Sigmoid colon (tissue), 7 donors: ENCODE measurements around the gene NDUFA6. TPM values are rescaled to one million over a fixed set of nuclear protein-coding genes. Genes with fewer than 3 reads are reported as not detected.
"Not testable (repeated sequence)": the region's sequence is repeated elsewhere in the genome, so short reads cannot be mapped to it uniquely, and the experiment has no call there.

Experiments
- DNase-seq: peaks from one replicate; pipeline ENCODE4 v3.0.0-alpha.2; 2019
- H3K27ac ChIP-seq, 4 donors: fragments of 200-600 bp; sonication (generic); one replicate each; pipeline ENCODE4 v1.5.1; 2016 to 2019; ENCODE audit warnings: mild to moderate bottlenecking in 1 of 4
- H3K27me3 ChIP-seq, 3 donors: fragments of 200-600 bp; sonication (generic); one replicate each; pipeline ENCODE4 v1.5.1; 2019; ENCODE audit warnings: mild to moderate bottlenecking in 1 of 3
- H3K36me3 ChIP-seq, 4 donors: fragments of 200-600 bp; sonication (generic); one replicate each; pipeline ENCODE4 v1.5.1; 2016 to 2019
- H3K4me1 ChIP-seq, 4 donors: fragments of 200-600 bp; sonication (generic); one replicate each; pipeline ENCODE4 v1.5.1; 2017 to 2019
- H3K4me3 ChIP-seq, 4 donors: fragments of 200-600 bp; sonication (generic); one replicate each; pipeline ENCODE4 v1.5.1; 2017 to 2019; ENCODE audit warnings: mild to moderate bottlenecking in 2 of 4, moderate library complexity in 1 of 4
- H3K9me3 ChIP-seq, 4 donors: fragments of 200-600 bp in 3 of 4; sonication (generic) in 3 of 4; one replicate each; pipeline versions ENCODE4 v1.5.1 to v1.6.1; 2013 to 2019
- EP300 ChIP-seq, 4 donors: sonication (generic); formaldehyde crosslinking; IDR thresholded peaks; one replicate each; pipeline ENCODE4 v1.6.1; 2017; ENCODE audit warnings: antibody characterized with exemption in 4 of 4
- POLR2A ChIP-seq, 2 donors: fragments of 450-650 bp; IDR thresholded peaks; one replicate each; pipeline ENCODE4 v1.6.1; 2016; ENCODE audit warnings: antibody characterized with exemption in 2 of 2, mild to moderate bottlenecking in 2 of 2, moderate library complexity in 2 of 2
- POLR2AphosphoS5 ChIP-seq, 4 donors: sonication (generic); formaldehyde crosslinking; IDR thresholded peaks; one replicate each; pipeline ENCODE4 v1.6.1; 2017; ENCODE audit warnings: antibody characterized with exemption in 4 of 4
- WGBS, 2 donors: extraction: QIAGEN DNeasy Blood & Tissue Kit; methylation state at CpG; one replicate each; pipeline ENCODE4 v1.1.7; 2013; 5-methylcytosine and 5-hydroxymethylcytosine counted together
- intact Hi-C: fragments of 100-400 bp; cut with DNase I; formaldehyde crosslinking; loops from one replicate; pipeline ENCODE4 v1.15.1; 2023
- polyA plus RNA-seq, 3 donors: library from polyadenylated mRNA; stranded (reverse); fragments of 200-250 nt; gene quantifications; one replicate each; pipeline ENCODE4 v1.2.3, GENCODE V29; 2013
- total RNA-seq, 4 donors: library from RNA; depleted of rRNA; stranded (reverse); fragments of >200 nt; gene quantifications; one replicate each; pipeline ENCODE4 v1.1.0, GENCODE V29; 2016
- TF ChIP-seq, protein P1 (sequence below), 4 experiments: fragments of 450-650 bp in 3 of 4; fragments of 200-600 bp in 1 of 4; IDR thresholded peaks; one replicate each; pipeline ENCODE4 v1.5.1; 2016 to 2019; ENCODE audit warnings: antibody characterized with exemption in 4 of 4, mild to moderate bottlenecking in 3 of 4, moderate library complexity in 2 of 4
- donor health status: healthy with polysubstance abuse.
- donor health status: Bipolar disorder and iron deficiency.
- donor health status: healthy.

Gene NDUFA6
- total and polyA plus RNA-seq, 7 donors, result 61.8 to 248 (median 104) TPM

DNA sequence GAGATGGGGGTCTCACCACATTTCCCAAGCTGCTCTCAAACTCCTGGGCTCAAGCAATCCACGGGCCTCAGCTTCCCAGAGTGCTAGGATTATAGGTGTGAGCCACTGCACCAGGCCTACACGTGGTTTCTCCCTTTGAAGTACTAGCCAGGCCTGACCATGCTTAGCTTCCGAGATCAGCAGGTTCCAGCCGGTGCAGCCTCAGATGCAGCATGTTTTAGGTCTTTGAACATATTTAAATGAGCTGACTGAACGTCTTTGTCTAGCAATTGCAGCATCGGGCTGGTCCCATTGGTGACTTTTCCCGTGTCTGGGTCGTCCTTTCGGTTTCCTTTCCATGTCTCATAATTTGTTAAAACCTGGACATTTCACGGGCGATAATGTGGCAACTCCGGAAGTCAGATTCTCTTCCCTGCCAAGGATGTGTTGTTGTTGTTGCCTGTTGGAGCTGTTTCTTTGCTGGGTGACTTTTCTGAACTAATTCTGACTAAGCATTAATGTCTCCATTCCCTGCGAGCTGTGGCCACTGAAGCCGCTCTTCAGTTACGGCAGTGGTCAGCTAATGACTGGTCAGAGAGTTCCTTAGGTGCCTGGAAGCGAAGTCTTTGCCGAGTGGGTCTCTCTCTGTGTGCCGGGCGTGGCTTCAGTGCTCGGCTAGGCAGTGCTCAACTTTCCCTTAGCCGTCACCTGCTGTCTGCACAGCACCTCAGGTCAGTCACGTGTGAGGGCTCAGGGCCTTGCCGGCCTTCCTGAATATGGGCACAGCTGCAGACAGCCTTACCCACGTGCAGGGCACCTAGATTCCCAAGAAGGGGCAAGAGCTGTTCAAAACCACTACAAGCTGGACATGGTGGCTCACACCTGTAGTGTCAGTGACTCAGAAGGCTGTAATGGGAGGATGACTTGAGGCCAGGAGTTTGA is 43.8 kb upstream of the NDUFA6 start:
- Histone ChIP-seq H3K36me3 (no peaks in the 10 kb centered on the region), H3K4me1 (no peaks in the 10 kb centered on the region)

DNA sequence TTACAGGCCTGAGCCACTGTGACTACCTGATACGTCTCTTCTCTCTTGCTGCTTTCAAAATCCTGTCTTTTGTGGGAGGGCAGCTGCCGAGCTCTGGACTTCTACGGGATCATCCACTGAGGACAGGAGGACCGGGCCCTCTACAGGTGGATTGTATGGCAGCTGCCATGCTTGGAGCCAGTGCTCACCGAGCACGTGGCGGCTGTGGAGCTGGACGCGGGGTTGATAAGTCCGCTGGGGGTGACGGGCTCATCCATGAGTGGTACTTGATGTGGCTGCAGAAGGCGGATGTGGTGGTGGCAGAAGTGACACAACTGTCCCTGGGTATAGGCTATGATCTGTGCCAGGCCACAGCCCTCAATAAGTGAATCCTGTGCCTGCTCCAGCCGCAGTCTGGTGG is 41.9 kb upstream of the NDUFA6 start:
- TF ChIP-seq POLR2A (IDR thresholded peaks at IDR 0.05) (no peak), EP300 (IDR thresholded peaks at IDR 0.05) (no peak), POLR2AphosphoS5 (IDR thresholded peaks at IDR 0.05) (no peak)
- TF ChIP-seq, protein P1, sequence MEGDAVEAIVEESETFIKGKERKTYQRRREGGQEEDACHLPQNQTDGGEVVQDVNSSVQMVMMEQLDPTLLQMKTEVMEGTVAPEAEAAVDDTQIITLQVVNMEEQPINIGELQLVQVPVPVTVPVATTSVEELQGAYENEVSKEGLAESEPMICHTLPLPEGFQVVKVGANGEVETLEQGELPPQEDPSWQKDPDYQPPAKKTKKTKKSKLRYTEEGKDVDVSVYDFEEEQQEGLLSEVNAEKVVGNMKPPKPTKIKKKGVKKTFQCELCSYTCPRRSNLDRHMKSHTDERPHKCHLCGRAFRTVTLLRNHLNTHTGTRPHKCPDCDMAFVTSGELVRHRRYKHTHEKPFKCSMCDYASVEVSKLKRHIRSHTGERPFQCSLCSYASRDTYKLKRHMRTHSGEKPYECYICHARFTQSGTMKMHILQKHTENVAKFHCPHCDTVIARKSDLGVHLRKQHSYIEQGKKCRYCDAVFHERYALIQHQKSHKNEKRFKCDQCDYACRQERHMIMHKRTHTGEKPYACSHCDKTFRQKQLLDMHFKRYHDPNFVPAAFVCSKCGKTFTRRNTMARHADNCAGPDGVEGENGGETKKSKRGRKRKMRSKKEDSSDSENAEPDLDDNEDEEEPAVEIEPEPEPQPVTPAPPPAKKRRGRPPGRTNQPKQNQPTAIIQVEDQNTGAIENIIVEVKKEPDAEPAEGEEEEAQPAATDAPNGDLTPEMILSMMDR (IDR thresholded peaks at IDR 0.05), result no peak
- H3K4me3 ChIP-seq, result no peak overlapping the region
- H3K9me3 ChIP-seq, result no peaks in the 10 kb centered on the region
- no peak overlapping the region for H3K27ac ChIP-seq
- 78 to 81% methylated on average over 13 of the region's 13 CpGs for WGBS, 2 donors
- no peaks in the 10 kb centered on the region for H3K36me3 ChIP-seq
- no peak for DNase-seq
- no peaks in the 10 kb centered on the region for H3K27me3 ChIP-seq
- intact Hi-C loops, result no loop called here
- H3K4me1 ChIP-seq, result no peaks in the 10 kb centered on the region

More for the DNA sequence above, 43.8 kb upstream of the NDUFA6 start:
- H3K27me3 ChIP-seq, result no peaks in the 10 kb centered on the region
- intact Hi-C loops, result no loop called here
- H3K4me3 ChIP-seq, result no peak overlapping the region
- no peak overlapping the region for H3K27ac ChIP-seq
- no peak for DNase-seq
- WGBS, 2 donors, result 89% methylated on average over 24 of the region's 24 CpGs
- no peaks in the 10 kb centered on the region for H3K9me3 ChIP-seq
- TF ChIP-seq POLR2A (IDR thresholded peaks at IDR 0.05), result no peak
- TF ChIP-seq, protein P1 (IDR thresholded peaks at IDR 0.05), result no peak
- TF ChIP-seq POLR2AphosphoS5 (IDR thresholded peaks at IDR 0.05), result no peak
- TF ChIP-seq EP300 (IDR thresholded peaks at IDR 0.05), result no peak

DNA sequence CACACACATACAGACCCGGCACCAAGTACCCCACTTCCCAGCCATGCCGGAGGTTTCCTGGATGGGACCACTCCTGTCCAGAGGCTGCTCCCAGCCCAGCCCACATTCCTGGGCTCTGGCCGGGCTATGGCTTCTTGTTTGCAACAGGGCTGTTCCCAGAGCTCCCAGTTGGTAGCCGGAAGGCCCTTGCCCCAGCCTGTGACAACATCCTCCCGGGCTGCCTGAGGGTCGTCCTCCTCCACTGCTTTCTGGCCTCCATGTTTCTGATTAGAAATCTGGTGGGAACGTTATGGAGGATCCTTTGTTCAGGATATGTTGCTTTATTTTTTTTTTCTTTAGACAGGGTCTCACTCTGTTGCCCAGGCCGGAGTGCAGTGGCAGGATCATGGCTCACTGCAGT is 41.0 kb upstream of the NDUFA6 start:
- H3K4me3 ChIP-seq, result no peak overlapping the region
- no peaks in the 10 kb centered on the region for H3K36me3 ChIP-seq
- H3K9me3 ChIP-seq, result no peaks in the 10 kb centered on the region
- H3K4me1 ChIP-seq, result no peaks in the 10 kb centered on the region
- TF ChIP-seq EP300 (IDR thresholded peaks at IDR 0.05), result no peak
- TF ChIP-seq POLR2A (IDR thresholded peaks at IDR 0.05), result no peak
- TF ChIP-seq, protein P1 (IDR thresholded peaks at IDR 0.05), result no peak
- no peak for TF ChIP-seq POLR2AphosphoS5 (IDR thresholded peaks at IDR 0.05)
- H3K27ac ChIP-seq, result no peak overlapping the region
- DNase-seq, result no peak
- WGBS, 2 donors, result 79 to 85% methylated on average over 8 of the region's 8 CpGs
- no peaks in the 10 kb centered on the region for H3K27me3 ChIP-seq
- intact Hi-C loops, result no loop called here

DNA sequence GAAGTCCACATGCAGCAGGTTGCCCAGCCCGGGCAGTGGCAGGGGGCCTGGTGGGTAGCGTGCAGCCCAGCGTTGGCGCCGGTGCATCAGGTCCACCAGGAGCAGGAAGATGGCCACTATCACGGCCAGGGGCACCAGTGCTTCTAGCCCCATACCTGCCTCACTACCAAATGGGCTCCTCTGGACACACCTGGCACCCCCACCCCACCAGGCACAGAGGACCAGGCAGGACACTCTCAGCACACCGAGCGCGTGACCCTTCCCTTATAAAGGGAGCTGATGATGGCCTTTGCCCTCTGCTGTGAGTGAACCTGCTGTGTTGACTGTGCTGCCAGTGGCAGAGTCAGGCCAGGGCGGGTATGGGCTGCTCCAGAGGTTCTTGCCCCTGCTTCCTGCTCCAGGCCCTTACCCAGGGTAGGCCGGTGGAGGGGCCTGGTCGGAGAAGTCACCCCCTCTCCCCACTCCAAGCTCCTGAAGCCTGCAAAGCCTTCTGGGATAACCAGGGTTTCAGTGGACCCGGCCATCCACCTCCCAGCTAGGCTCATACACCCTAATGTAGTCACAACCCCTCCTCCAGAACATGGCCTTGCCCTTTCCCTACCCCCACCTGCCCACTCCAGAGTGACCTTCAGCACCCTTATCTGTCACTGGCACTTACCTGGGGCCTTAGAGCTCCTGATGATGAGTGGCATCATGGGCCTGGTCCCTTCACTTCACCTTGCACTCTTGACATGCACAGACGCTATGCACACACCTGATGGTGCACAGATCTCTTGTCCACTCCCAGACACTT is 40.3 kb upstream of the NDUFA6 start, which contains the start of gene CYP2D6:
Gene CYP2D6, minus strand, starts transcription at position 172 of the 793 bp plus-strand sequence. Its CDS starts 19 bp downstream, at position 153.
- DNase-seq, H3K4me1 ChIP-seq, H3K27me3 ChIP-seq, H3K27ac ChIP-seq, H3K9me3 ChIP-seq, intact Hi-C loops, H3K36me3 ChIP-seq, H3K4me3 ChIP-seq: not testable (repeated sequence)
- WGBS, 2 donors, result 59 to 89% methylated on average over 13 of the region's 14 CpGs

DNA sequence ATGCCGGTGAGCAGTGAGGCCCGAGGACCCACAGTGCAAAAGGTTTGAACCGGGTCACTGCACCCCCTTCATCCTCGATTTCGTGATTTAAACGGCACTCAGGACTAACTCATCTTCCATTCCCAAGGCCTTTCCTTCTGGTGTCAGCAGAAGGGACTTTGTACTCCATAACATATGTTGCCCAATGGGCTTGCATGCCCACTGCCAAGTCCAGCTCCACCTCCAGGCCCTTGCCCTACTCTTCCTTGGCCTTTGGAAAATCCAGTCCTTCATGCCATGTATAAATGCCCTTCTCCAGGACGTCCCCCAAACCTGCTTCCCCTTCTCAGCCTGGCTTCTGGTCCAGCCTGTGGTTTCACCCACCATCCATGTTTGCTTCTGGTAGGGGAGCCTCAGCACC is 39.6 kb upstream of the NDUFA6 start:
- H3K27me3 ChIP-seq, H3K27ac ChIP-seq, DNase-seq, H3K4me1 ChIP-seq, H3K4me3 ChIP-seq, H3K36me3 ChIP-seq, intact Hi-C loops, H3K9me3 ChIP-seq: not testable (repeated sequence)
- 0% methylated on average over 1 of the region's 7 CpGs for WGBS, 2 donors

DNA sequence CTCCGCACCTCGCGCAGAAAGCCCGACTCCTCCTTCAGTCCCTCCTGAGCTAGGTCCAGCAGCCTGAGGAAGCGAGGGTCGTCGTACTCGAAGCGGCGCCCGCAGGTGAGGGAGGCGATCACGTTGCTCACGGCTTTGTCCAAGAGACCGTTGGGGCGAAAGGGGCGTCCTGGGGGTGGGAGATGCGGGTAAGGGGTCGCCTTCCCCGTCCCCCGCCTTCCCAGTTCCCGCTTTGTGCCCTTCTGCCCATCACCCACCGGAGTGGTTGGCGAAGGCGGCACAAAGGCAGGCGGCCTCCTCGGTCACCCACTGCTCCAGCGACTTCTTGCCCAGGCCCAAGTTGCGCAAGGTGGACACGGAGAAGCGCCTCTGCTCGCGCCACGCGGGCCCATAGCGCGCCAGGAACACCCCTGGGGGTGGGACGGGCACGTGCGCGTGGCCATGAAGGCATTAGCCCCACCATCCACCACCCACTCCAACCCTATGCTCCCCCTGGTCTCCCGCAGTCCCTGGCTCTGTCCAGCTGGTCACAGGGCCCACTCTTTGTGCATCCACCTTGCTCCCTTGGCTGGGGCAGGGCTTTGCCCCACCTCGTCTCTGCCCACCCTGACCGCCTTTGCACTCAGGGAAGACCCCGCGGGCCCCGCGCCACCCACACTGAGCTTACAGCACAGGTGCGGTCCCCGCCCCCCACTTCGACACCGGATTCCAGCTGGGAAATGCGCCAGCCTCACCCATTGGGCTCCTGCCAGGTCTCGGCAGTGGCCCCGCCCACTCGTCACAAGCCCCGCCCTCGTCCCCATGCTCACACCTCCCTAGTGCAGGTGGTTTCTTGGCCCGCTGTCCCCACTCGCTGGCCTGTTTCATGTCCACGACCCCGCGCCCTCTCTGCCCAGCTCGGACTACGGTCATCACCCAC is 38.5 kb upstream of the NDUFA6 start:
- 61 to 77% methylated on average over 65 of the region's 65 CpGs for WGBS, 2 donors
- H3K27me3 ChIP-seq, H3K36me3 ChIP-seq, H3K9me3 ChIP-seq, intact Hi-C loops, H3K4me1 ChIP-seq, H3K4me3 ChIP-seq, H3K27ac ChIP-seq, DNase-seq: not testable (repeated sequence)

DNA sequence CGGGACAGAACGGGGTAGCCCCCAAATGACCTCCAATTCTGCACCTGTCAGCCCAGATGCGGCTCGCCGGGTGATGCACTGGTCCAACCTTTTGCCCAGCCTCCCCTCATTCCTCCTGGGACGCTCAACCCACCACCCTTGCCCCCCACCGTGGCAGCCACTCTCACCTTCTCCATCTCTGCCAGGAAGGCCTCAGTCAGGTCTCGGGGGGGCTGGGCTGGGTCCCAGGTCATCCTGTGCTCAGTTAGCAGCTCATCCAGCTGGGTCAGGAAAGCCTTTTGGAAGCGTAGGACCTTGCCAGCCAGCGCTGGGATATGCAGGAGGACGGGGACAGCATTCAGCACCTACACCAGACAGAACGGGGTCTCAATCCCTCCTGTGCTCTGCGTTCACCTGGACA is 37.4 kb upstream of the NDUFA6 start:
- WGBS, 2 donors, result 92 to 93% methylated on average over 13 of the region's 13 CpGs
- H3K36me3 ChIP-seq, intact Hi-C loops, H3K4me3 ChIP-seq, DNase-seq, H3K27ac ChIP-seq, H3K9me3 ChIP-seq, H3K4me1 ChIP-seq, H3K27me3 ChIP-seq: not testable (repeated sequence)
